Measurements from ENCODE around the gene HHIPL1.

The HHIPL1 gene

DNA sequence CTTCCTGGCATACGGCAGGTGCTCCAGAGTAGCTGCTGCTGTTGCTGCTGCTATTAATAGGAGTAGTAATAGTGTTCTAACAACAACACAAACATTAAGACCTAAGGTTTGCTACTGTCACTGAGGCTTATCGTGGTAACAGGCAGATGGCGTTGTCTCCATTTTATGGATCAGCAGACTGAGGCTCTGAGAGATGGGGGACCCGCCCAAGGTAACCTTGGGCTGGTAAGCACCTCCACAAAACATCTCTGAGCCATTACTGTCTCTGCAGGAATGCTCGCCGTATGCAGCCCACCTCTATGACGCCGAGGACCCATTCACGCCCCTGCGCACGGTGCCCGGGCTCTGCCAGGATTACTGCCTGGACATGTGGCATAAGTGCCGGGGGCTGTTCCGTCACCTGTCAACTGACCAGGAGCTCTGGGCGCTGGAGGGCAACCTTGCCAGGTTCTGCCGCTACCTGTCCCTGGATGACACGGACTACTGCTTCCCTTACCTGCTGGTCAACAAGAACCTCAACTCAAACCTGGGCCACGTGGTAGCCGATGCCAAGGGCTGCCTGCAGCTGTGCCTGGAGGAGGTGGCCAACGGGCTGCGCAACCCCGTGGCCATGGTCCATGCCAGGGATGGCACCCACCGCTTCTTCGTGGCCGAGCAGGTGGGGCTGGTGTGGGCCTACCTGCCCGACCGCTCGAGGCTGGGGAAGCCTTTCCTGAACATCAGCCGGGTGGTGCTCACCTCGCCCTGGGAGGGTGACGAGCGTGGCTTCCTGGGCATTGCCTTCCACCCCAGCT, 7.2 kb downstream of the HHIPL1 start:
- H3K27me3 ChIP-seq (ENCODE audit: low read depth, low read length) = no peaks in the 10 kb centered on the region; the same call in none of the 2 replicates

DNA sequence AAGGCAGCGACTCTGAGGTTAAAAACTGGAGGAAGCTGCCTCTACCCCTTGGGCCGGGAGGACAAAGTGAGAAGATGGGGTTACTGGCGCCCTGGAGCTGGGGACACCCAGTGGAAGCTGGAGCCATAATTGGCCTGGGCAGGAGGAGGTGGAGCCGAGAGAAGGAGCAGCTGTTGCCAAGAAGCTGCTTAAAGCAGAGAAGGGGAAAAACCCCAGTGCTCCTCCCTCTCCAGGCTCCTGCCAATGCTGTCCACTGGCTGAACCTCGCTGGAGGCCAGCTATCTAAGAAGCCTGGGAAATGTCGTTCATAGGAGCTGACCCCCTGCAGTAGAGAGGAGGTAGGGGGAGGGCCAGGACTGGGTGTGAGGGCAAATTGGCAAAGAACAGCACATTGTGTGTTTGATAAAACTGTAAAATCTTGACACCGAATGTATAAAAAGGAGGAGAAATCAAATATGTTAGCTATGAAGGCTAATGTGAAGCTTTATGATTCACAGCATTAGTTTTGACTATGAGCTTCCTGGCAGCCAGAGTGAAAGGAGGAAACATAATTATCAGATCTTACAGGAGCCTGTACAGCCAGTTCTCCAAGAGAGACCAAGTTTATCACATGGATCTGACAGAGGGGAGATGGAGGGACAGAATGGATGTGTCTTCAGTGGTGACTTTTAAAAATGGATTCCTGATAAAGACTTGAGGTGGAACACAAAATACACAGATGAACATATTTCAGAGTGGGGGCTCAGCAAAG, 9.5 kb downstream of the HHIPL1 start:
- no peak overlapping the region for H2AFZ ChIP-seq (ENCODE audit: low read depth, low read length)
- peaks cover 8% of the 10 kb centered on the region for H3K4me1 ChIP-seq (ENCODE audit: low read length)
- no peaks in the 10 kb centered on the region; the same call in none of the 2 replicates for H3K27me3 ChIP-seq (ENCODE audit: low read depth, low read length)
- H3K79me2 ChIP-seq (ENCODE audit: low read length) = no peaks in the 10 kb centered on the region
- H3K27ac ChIP-seq (ENCODE audit: low read length) = no peak overlapping the region
- H3K4me3 ChIP-seq (ENCODE audit: low read length) = no peak overlapping the region
- H3K9me3 ChIP-seq (ENCODE audit: insufficient read depth, low read length) = no peaks in the 10 kb centered on the region
- no peaks in the 10 kb centered on the region for H4K20me1 ChIP-seq (ENCODE audit: insufficient read depth, low read length)
- no peak overlapping the region for H3K9ac ChIP-seq (ENCODE audit: low read length)
- no peak for TF ChIP-seq EZH2phosphoT487 (IDR thresholded peaks at IDR 0.05; ENCODE audit: low read depth)
- TF ChIP-seq, protein P1, sequence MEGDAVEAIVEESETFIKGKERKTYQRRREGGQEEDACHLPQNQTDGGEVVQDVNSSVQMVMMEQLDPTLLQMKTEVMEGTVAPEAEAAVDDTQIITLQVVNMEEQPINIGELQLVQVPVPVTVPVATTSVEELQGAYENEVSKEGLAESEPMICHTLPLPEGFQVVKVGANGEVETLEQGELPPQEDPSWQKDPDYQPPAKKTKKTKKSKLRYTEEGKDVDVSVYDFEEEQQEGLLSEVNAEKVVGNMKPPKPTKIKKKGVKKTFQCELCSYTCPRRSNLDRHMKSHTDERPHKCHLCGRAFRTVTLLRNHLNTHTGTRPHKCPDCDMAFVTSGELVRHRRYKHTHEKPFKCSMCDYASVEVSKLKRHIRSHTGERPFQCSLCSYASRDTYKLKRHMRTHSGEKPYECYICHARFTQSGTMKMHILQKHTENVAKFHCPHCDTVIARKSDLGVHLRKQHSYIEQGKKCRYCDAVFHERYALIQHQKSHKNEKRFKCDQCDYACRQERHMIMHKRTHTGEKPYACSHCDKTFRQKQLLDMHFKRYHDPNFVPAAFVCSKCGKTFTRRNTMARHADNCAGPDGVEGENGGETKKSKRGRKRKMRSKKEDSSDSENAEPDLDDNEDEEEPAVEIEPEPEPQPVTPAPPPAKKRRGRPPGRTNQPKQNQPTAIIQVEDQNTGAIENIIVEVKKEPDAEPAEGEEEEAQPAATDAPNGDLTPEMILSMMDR (IDR thresholded peaks at IDR 0.05; ENCODE audit: low read depth, low read length) = no peak
- H3K4me2 ChIP-seq (ENCODE audit: low read length) = peak overlapping the region; percentile 10; the same call in 1 of the 2 replicates
- H3K36me3 ChIP-seq (replicated peaks; ENCODE audit: low read depth, low read length) = no peaks in the 10 kb centered on the region

More for the DNA sequence above, 7.2 kb downstream of the HHIPL1 start:
- Histone ChIP-seq H3K27ac (ENCODE audit: low read length) (no peak overlapping the region), H3K9me3 (ENCODE audit: insufficient read depth, low read length) (no peaks in the 10 kb centered on the region), H3K36me3 (replicated peaks; ENCODE audit: low read depth, low read length) (no peaks in the 10 kb centered on the region), H3K4me2 (ENCODE audit: low read length) (no peak overlapping the region), H3K79me2 (ENCODE audit: low read length) (no peaks in the 10 kb centered on the region), H3K4me3 (ENCODE audit: low read length) (no peak overlapping the region), H3K4me1 (ENCODE audit: low read length) (peaks cover 15% of the 10 kb centered on the region), H3K9ac (ENCODE audit: low read length) (no peak overlapping the region), H4K20me1 (ENCODE audit: insufficient read depth, low read length) (no peaks in the 10 kb centered on the region), H2AFZ (ENCODE audit: low read depth, low read length) (no peak overlapping the region)
- TF ChIP-seq, protein P1 (IDR thresholded peaks at IDR 0.05; ENCODE audit: low read depth, low read length) = 0 out of 2 replicates have a peak, but pooled peaks have one; percentile 12
- TF ChIP-seq EZH2phosphoT487 (IDR thresholded peaks at IDR 0.05; ENCODE audit: low read depth) = no peak

DNA sequence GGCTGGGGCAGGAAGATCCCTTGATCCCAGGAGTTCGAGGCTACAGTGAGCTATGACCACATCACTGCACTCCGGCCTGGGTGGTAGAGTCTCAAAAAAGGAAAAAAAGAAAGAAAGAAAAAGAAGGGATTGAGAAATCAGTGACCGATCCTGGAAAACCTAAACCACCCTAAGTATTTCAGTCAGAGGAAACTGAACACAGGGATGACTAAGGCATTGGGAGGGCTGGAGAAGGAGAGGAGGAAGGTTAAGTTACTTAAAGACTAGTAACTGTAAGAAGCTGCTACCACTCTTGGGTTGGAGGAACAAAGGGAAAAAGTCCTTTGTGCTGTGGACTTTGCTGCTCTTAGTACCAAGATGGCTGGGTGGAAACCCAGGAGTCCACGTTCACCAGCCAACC, 10.6 kb downstream of the HHIPL1 start:
- H3K36me3 ChIP-seq (replicated peaks; ENCODE audit: low read depth, low read length) = no peaks in the 10 kb centered on the region
- no peaks in the 10 kb centered on the region for H3K79me2 ChIP-seq (ENCODE audit: low read length)
- no peak overlapping the region for H3K4me2 ChIP-seq (ENCODE audit: low read length)
- H3K9me3 ChIP-seq (ENCODE audit: insufficient read depth, low read length) = no peaks in the 10 kb centered on the region
- H4K20me1 ChIP-seq (ENCODE audit: insufficient read depth, low read length) = no peaks in the 10 kb centered on the region
- no peak overlapping the region for H3K4me3 ChIP-seq (ENCODE audit: low read length)
- H2AFZ ChIP-seq (ENCODE audit: low read depth, low read length) = no peak overlapping the region
- no peak overlapping the region for H3K27ac ChIP-seq (ENCODE audit: low read length)
- TF ChIP-seq EZH2phosphoT487 (IDR thresholded peaks at IDR 0.05; ENCODE audit: low read depth) = no peak
- TF ChIP-seq, protein P1 (IDR thresholded peaks at IDR 0.05; ENCODE audit: low read depth, low read length) = no peak
- H3K4me1 ChIP-seq (ENCODE audit: low read length) = peaks cover 5% of the 10 kb centered on the region
- H3K9ac ChIP-seq (ENCODE audit: low read length) = no peak overlapping the region
- no peaks in the 10 kb centered on the region; the same call in none of the 2 replicates for H3K27me3 ChIP-seq (ENCODE audit: low read depth, low read length)

DNA sequence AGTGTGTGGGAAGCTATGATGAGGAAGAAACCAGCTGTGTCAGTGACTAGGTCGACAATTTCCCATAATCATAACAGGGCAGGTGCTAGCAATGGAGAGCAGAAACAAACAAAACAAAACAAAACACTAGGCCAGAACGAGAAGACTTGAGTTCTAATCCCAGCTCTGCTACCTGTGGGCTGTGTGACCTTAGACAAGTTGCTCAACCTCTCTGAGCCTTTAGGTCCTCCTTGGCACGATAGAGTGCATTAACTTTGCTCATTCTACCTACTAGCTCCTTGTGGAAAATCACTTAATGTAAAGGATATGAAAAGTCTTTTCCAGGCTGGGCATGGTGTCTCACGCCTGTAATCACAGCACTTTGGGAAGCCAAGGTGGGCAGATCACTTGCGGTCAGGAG, 11.2 kb downstream of the HHIPL1 start:
- Histone ChIP-seq H2AFZ (ENCODE audit: low read depth, low read length) (no peak overlapping the region), H3K4me2 (ENCODE audit: low read length) (no peak overlapping the region), H3K4me1 (ENCODE audit: low read length) (peaks cover 5% of the 10 kb centered on the region), H3K4me3 (ENCODE audit: low read length) (no peak overlapping the region), H3K9ac (ENCODE audit: low read length) (no peak overlapping the region), H3K27me3 (ENCODE audit: low read depth, low read length) (no peaks in the 10 kb centered on the region; the same call in none of the 2 replicates), H3K27ac (ENCODE audit: low read length) (no peak overlapping the region), H3K79me2 (ENCODE audit: low read length) (no peaks in the 10 kb centered on the region), H4K20me1 (ENCODE audit: insufficient read depth, low read length) (no peaks in the 10 kb centered on the region), H3K36me3 (replicated peaks; ENCODE audit: low read depth, low read length) (no peaks in the 10 kb centered on the region), H3K9me3 (ENCODE audit: insufficient read depth, low read length) (no peaks in the 10 kb centered on the region)
- no peak for TF ChIP-seq EZH2phosphoT487 (IDR thresholded peaks at IDR 0.05; ENCODE audit: low read depth)
- TF ChIP-seq, protein P1 (IDR thresholded peaks at IDR 0.05; ENCODE audit: low read depth, low read length) = no peak

Data from OCI-LY3 (cell line).